Mesendoderm (in vitro differentiated cells): ENCODE data around the gene CCNYL1.

Experiments
- DNase-seq: peaks from one replicate; pipeline ENCODE4 v3.0.0; 2013
- H2AK5ac ChIP-seq: 2 replicates; pipeline ENCODE4 v1.6.1; 2013; ENCODE audit warnings: low read length, inconsistent platforms
- H2BK120ac ChIP-seq: 2 replicates; pipeline ENCODE4 v1.6.1; 2013; ENCODE audit warnings: low read depth, mild to moderate bottlenecking, low read length, moderate library complexity, mixed read lengths
- H2BK15ac ChIP-seq: replicated peaks from 2 replicates; pipeline ENCODE4 v1.6.1; 2013; ENCODE audit warnings: low read depth, mild to moderate bottlenecking, moderate library complexity
- H2BK5ac ChIP-seq: 2 replicates; pipeline ENCODE4 v1.6.1; 2013; ENCODE audit warnings: low read length, inconsistent platforms
- H3K18ac ChIP-seq: 2 replicates; pipeline ENCODE4 v1.6.1; 2013; ENCODE audit warnings: mild to moderate bottlenecking, low read length, mixed read lengths
- H3K23ac ChIP-seq: one replicate; pipeline ENCODE4 v1.6.1; 2013; ENCODE audit warnings: low read length
- H3K27ac ChIP-seq: 2 replicates; pipeline ENCODE4 v1.5.1; 2013; ENCODE audit warnings: low read depth, mild to moderate bottlenecking, inconsistent platforms, low read length, moderate library complexity
- H3K27me3 ChIP-seq: 2 replicates; pipeline ENCODE4 v1.6.1; 2013; ENCODE audit warnings: low read length, control low read depth, mild to moderate bottlenecking, inconsistent platforms; ENCODE audit not compliant: insufficient read depth, poor library complexity
- H3K36me3 ChIP-seq: 2 replicates; pipeline ENCODE4 v1.6.1; 2013; ENCODE audit warnings: low read length, inconsistent platforms; ENCODE audit not compliant: control insufficient read depth, insufficient read depth
- H3K4ac ChIP-seq: one replicate; pipeline ENCODE4 v1.6.1; 2013; ENCODE audit warnings: low read depth, mild to moderate bottlenecking, low read length, moderate library complexity
- H3K4me1 ChIP-seq: 2 replicates; pipeline ENCODE4 v1.6.1; 2013; ENCODE audit warnings: low read depth, low read length, inconsistent platforms; ENCODE audit not compliant: control insufficient read depth
- H3K4me2 ChIP-seq: 2 replicates; pipeline ENCODE4 v1.6.1; 2013; ENCODE audit warnings: low read length
- H3K4me3 ChIP-seq: 2 replicates; pipeline ENCODE4 v1.5.1; 2013; ENCODE audit warnings: mild to moderate bottlenecking, low read length
- H3K56ac ChIP-seq: one replicate; pipeline ENCODE4 v1.6.1; 2013; ENCODE audit warnings: low read length
- H3K79me1 ChIP-seq: 2 replicates; pipeline ENCODE4 v1.6.1; 2013; ENCODE audit warnings: low read length, inconsistent platforms
- H3K79me2 ChIP-seq: 2 replicates; pipeline ENCODE4 v1.6.1; 2013; ENCODE audit warnings: mild to moderate bottlenecking, low read length; ENCODE audit not compliant: control insufficient read depth, insufficient read depth
- H3K9ac ChIP-seq: 2 replicates; pipeline ENCODE4 v1.6.1; 2013; ENCODE audit warnings: low read length, inconsistent platforms
- H4K5ac ChIP-seq: one replicate; pipeline ENCODE4 v1.6.1; 2013; ENCODE audit warnings: low read length
- H4K8ac ChIP-seq: one replicate; pipeline ENCODE4 v1.6.1; 2013; ENCODE audit warnings: low read depth, mild to moderate bottlenecking, control low read depth, low read length, moderate library complexity
- WGBS: extraction: QIAGEN DNeasy Blood & Tissue Kit; methylation state at CpG from one replicate; pipeline ENCODE4 v1.1.7; 2013; ENCODE audit warnings: low lambda C conversion rate, missing lambda C conversion rate; ENCODE audit not compliant: insufficient coverage; ENCODE audit errors: extremely low coverage; 5-methylcytosine and 5-hydroxymethylcytosine counted together

Gene CCNYL1

DNA sequence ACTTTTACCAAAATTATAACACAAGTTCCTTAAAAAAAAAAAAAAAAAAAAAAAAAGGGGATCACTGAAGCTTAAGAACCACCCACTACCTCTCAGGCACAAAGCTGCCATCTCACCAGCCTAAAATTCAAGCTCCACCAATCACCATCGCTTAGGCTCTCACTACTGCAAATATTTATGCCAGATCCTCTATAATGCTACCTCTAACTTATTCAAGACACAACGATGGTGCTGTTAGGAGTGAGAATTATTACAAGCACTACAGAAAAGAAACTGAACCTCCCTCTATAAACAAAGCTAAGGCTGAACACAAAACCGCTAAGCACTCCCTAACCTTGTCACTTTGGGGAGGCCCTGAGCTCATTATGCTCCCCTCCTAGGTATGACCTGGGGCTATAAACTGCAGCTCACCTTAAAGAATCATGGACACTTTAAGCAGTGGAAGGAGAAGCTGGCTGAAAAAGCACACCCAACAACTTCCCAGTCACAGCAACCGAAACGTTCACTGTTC is 54.7 kb downstream of the CCNYL1 start:
- H3K27ac ChIP-seq = peak overlapping the region; percentile 5

GRCh38 chr2:207766697-207767460 is 55.4 kb downstream of the CCNYL1 start:
- no peak overlapping the region for H4K5ac ChIP-seq
- H3K4me1 ChIP-seq = peaks cover 17% of the 10 kb centered on the region
- H3K23ac ChIP-seq = no peak overlapping the region
- H3K27ac ChIP-seq = no peak overlapping the region
- no peak overlapping the region for H3K4me3 ChIP-seq
- H3K18ac ChIP-seq = peak overlapping the region; percentile 25
- H3K36me3 ChIP-seq = peaks cover 3% of the 10 kb centered on the region
- peak; percentile 81 for DNase-seq
- H3K9ac ChIP-seq = peak overlapping the region; percentile 93
- H3K4me2 ChIP-seq = peak overlapping the region; percentile 64
- no peaks in the 10 kb centered on the region for H3K27me3 ChIP-seq
- peak overlapping the region; percentile 96 for H3K56ac ChIP-seq
- no peak overlapping the region for H2BK120ac ChIP-seq
- no peak overlapping the region for H3K4ac ChIP-seq
- peak overlapping the region; percentile 20 for H2BK5ac ChIP-seq
- peaks cover 56% of the 10 kb centered on the region for H3K79me2 ChIP-seq
- WGBS = no CpG with 5 or more reads among the region's 65 CpGs
- no peak overlapping the region for H4K8ac ChIP-seq
- peaks cover 11% of the 10 kb centered on the region for H3K79me1 ChIP-seq
- no peak overlapping the region for H2BK15ac ChIP-seq
- H2AK5ac ChIP-seq = no peak overlapping the region

More for the DNA sequence above, 54.7 kb downstream of the CCNYL1 start:
- peaks cover 19% of the 10 kb centered on the region for H3K4me1 ChIP-seq
- H3K18ac ChIP-seq = no peak overlapping the region
- no CpG with 5 or more reads among the region's 5 CpGs for WGBS
- H3K23ac ChIP-seq = no peak overlapping the region
- H2AK5ac ChIP-seq = no peak overlapping the region
- H3K4me2 ChIP-seq = peak overlapping the region; percentile 64
- no peaks in the 10 kb centered on the region for H3K27me3 ChIP-seq
- no peak overlapping the region for H2BK5ac ChIP-seq
- peaks cover 57% of the 10 kb centered on the region for H3K79me2 ChIP-seq
- H3K4ac ChIP-seq = no peak overlapping the region
- peaks cover 13% of the 10 kb centered on the region for H3K79me1 ChIP-seq
- DNase-seq = peak; percentile 70
- H4K5ac ChIP-seq = no peak overlapping the region
- no peak overlapping the region for H4K8ac ChIP-seq
- peaks cover 3% of the 10 kb centered on the region for H3K36me3 ChIP-seq
- no peak overlapping the region for H2BK15ac ChIP-seq
- H3K4me3 ChIP-seq = no peak overlapping the region
- peak overlapping the region; percentile 56 for H3K9ac ChIP-seq
- H2BK120ac ChIP-seq = no peak overlapping the region
- peak overlapping the region; percentile 96 for H3K56ac ChIP-seq

DNA sequence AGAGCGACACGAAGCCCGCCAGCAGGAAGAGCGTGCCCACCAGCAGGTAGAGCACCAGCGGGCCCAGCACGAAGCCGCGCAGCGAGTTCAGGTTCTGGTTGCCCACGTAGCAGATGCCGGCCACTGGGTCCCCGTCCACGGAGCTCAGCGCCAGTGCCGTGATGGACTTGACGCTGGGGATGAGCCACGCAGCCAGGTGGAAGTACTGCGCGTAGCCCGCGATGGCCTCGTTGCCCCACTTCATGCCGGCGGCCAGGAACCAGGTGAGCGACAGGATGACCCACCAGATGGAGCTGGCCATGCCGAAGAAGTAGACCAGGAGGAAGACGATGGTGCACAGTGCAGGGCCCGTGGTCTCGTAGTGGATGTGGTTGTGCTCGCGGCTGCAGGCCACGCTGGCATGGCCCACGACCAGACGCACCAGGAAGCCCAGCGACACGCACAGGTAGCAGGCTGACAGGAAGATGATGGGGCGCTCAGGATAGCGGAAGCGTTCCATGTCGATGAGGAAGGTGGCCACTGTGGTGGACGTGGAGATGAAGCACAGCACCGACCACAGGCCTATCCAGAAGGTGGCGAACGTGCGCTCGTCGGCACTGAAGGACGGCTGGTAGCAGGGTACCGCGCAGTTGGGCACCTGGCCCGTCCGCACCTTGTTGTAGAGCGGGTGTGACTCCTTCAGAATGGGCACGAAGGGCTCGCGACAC is 56.2 kb downstream of the CCNYL1 start:
- Histone ChIP-seq H4K5ac (no peak overlapping the region), H3K4me1 (peaks cover 15% of the 10 kb centered on the region), H3K79me2 (peaks cover 54% of the 10 kb centered on the region), H3K79me1 (peaks cover 11% of the 10 kb centered on the region), H3K4me2 (peak overlapping the region; percentile 85), H2BK120ac (no peak overlapping the region), H2BK5ac (peak overlapping the region; percentile 20), H3K4me3 (peak overlapping the region; percentile 6), H3K27me3 (no peaks in the 10 kb centered on the region), H3K18ac (no peak overlapping the region), H2BK15ac (no peak overlapping the region), H4K8ac (no peak overlapping the region), H3K4ac (no peak overlapping the region), H3K9ac (peak overlapping the region; percentile 93), H3K36me3 (peaks cover 3% of the 10 kb centered on the region), H2AK5ac (peak overlapping the region; percentile 72), H3K27ac (no peak overlapping the region), H3K56ac (peak overlapping the region; percentile 96), H3K23ac (no peak overlapping the region)
- DNase-seq = peak; percentile 79
- WGBS = no CpG with 5 or more reads among the region's 56 CpGs

- Histone ChIP-seq H3K9ac (peak overlapping the region; percentile 93), H4K8ac (no peak overlapping the region), H2BK15ac (no peak overlapping the region), H3K18ac (peak overlapping the region; percentile 35), H2BK5ac (no peak overlapping the region), H3K27me3 (no peaks in the 10 kb centered on the region), H2BK120ac (no peak overlapping the region), H2AK5ac (no peak overlapping the region), H3K36me3 (peaks cover 3% of the 10 kb centered on the region), H4K5ac (no peak overlapping the region), H3K27ac (peak overlapping the region; percentile 89), H3K56ac (peak overlapping the region; percentile 96), H3K4me1 (peaks cover 14% of the 10 kb centered on the region), H3K79me2 (peaks cover 51% of the 10 kb centered on the region), H3K4me3 (peak overlapping the region; percentile 83), H3K4ac (no peak overlapping the region), H3K23ac (peak overlapping the region; percentile 97), H3K79me1 (peaks cover 11% of the 10 kb centered on the region), H3K4me2 (peak overlapping the region; percentile 85)
- WGBS = no CpG with 5 or more reads among the region's 73 CpGs
- DNase-seq = peak; percentile 78
Measured at GRCh38 chr2:207768168-207768865, 56.9 kb downstream of the CCNYL1 start.

- Histone ChIP-seq H3K79me1 (peaks cover 7% of the 10 kb centered on the region), H3K4me2 (peak overlapping the region; percentile 85), H2BK5ac (no peak overlapping the region), H3K23ac (peak overlapping the region; percentile 87), H3K79me2 (peaks cover 44% of the 10 kb centered on the region), H3K18ac (peak overlapping the region; percentile 35), H3K4me1 (peaks cover 11% of the 10 kb centered on the region), H2BK120ac (no peak overlapping the region), H3K4me3 (peak overlapping the region; percentile 83), H3K9ac (peak overlapping the region; percentile 93), H4K5ac (no peak overlapping the region), H3K27ac (peak overlapping the region; percentile 89), H3K36me3 (peaks cover 3% of the 10 kb centered on the region), H2AK5ac (no peak overlapping the region), H2BK15ac (no peak overlapping the region), H3K4ac (peak overlapping the region; percentile 7), H3K56ac (peak overlapping the region; percentile 96), H3K27me3 (no peaks in the 10 kb centered on the region), H4K8ac (no peak overlapping the region)
- peak; percentile 76 for DNase-seq
- WGBS = no CpG with 5 or more reads among the region's 52 CpGs
Measured at GRCh38 chr2:207768866-207769596, 57.6 kb downstream of the CCNYL1 start.
